Kidney epithelial cell (primary cell): ENCODE data around the gene RAI1. TPM values are rescaled to one million over a fixed set of nuclear protein-coding genes. Genes with fewer than 3 reads are reported as not detected.

Experiments
- DNase-seq: peaks from one replicate; pipeline ENCODE4 v3.0.0-alpha.2; 2010; ENCODE audit warnings: low read depth
- H3K27me3 ChIP-seq: 2 replicates; pipeline ENCODE4 v1.6.0; 2011; ENCODE audit warnings: low read length; ENCODE audit not compliant: control insufficient read depth, insufficient read depth
- H3K36me3 ChIP-seq: 2 replicates; pipeline ENCODE4 v1.5.1; 2011; ENCODE audit warnings: low read length; ENCODE audit not compliant: control insufficient read depth, insufficient read depth
- H3K4me3 ChIP-seq: 2 replicates; pipeline ENCODE4 v1.5.1; 2011; ENCODE audit warnings: low read depth, mild to moderate bottlenecking, control low read depth, low read length
- total RNA-seq: library from RNA; depleted of rRNA; stranded (reverse); fragments of >200 nt; gene quantifications from 2 replicates; pipeline ENCODE4 v1.2.3, GENCODE V29; 2015
- TF ChIP-seq, protein P1 (sequence below): IDR thresholded peaks from 2 replicates; pipeline ENCODE4 v1.5.1; 2011; ENCODE audit warnings: mild to moderate bottlenecking, moderate library complexity, low read length, control low read depth, inconsistent platforms; ENCODE audit not compliant: insufficient read depth, poor library complexity, severe bottlenecking

Gene RAI1
- total RNA-seq, 1 donor from 2014 or later = 31.3 TPM

DNA sequence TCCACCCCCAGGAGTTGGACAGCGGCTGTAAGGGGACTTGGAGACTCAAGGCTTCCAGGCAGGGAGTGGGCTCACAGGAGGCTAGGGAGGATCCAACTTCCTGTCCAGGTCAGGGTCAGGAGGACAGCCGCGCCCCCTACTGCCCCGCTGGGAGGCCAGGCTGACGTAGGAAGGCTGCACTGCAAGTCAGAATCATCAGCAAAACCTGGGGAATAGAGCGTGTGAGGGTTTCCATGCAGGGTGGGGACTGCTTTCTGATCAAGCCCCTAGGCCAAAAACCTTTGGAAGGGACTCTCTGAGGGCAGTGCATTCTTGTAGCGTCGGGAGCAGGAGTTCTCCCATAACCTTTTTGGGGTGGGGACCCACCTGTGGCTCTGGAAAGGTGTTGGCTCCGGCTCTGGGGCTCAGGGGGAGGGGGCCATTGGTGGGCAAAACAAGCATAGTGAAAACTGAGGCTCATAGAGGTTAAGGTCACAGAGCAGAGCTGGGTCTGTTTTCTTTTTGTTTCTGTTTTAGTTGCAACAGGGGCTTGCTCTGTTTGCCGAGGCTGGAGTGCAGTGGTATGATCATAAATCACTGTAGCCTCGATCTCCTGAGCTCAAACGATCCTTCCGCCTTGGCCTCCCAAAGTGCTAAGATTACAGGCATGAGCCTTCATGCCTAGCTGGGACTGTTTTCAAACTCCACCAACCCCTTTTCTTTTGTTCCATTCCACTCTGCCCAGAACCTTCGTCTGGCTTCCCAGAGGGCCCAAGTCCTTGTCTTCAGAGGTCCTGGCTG is 22.1 kb downstream of the RAI1 start:
- DNase-seq = no peak
- Histone ChIP-seq H3K36me3 (peaks cover 1% of the 10 kb centered on the region), H3K4me3 (no peak overlapping the region), H3K27me3 (no peaks in the 10 kb centered on the region)
- TF ChIP-seq, protein P1, sequence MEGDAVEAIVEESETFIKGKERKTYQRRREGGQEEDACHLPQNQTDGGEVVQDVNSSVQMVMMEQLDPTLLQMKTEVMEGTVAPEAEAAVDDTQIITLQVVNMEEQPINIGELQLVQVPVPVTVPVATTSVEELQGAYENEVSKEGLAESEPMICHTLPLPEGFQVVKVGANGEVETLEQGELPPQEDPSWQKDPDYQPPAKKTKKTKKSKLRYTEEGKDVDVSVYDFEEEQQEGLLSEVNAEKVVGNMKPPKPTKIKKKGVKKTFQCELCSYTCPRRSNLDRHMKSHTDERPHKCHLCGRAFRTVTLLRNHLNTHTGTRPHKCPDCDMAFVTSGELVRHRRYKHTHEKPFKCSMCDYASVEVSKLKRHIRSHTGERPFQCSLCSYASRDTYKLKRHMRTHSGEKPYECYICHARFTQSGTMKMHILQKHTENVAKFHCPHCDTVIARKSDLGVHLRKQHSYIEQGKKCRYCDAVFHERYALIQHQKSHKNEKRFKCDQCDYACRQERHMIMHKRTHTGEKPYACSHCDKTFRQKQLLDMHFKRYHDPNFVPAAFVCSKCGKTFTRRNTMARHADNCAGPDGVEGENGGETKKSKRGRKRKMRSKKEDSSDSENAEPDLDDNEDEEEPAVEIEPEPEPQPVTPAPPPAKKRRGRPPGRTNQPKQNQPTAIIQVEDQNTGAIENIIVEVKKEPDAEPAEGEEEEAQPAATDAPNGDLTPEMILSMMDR = no peak

DNA sequence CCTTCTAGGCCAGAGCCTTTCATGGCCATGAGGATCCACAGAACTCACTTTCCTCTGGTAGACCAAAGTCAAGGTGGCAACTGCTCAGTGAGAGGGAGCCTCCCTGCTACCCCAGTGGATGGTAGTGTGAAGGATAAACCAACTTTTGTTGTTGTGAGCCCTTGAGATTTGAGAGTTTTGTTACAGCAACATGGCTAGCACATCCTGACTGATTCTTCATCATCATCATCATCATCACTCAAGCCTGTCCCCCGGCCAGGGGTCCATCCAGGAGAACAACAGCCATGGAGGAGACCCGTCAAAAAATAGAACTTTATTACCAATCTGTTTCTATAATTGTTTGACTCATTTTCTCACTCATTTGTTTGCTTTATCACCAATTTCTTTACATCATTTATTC is 23.7 kb downstream of the RAI1 start:
- DNase-seq = no peak
- TF ChIP-seq, protein P1 = no peak
- Histone ChIP-seq H3K36me3 (peaks cover 1% of the 10 kb centered on the region), H3K27me3 (no peaks in the 10 kb centered on the region), H3K4me3 (no peak overlapping the region)

DNA sequence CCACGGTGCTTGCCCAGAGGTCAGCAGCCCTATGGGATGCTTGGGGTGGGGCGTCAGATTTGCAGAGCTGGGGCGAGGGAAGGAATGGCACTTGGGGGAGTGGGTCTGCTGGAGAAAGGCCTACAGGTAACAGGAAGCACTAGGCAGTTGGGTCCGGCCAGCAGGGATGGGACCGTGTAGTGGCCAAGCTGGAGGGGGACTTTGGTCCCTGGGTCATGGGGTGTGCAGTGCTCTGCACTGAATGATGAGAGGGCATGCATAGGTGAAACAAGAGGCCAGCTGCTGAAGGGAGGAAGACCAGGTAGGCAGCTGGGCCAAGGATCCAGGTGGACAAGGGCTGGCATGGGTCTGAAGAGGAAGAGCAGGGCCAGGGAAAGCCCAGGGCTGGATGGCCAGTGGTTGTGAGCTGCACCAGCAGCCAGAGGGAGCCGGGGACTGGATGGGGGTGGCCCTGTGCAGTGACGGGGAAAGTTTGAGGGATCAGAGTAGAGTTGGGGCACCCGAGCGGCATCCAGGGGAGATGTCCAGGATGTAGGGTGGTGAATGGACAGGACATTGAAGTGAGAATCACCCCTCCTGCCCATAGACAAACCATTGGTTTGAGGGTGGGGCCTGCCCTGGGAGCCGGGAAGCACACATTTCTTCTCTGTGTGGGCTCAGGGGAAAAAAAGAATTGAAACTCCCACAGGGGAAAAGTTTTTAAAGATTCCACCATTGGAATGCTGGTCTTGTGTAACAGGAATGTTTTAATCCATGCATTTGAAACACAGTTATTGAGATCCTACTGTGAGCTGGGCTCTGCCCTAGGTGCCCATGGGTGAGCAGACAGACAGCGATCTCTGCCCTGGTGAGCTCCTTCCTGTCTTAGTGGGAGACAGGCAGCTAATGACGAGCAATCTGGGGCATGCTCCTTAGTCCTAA is 25.1 kb downstream of the RAI1 start:
- Histone ChIP-seq H3K27me3 (no peaks in the 10 kb centered on the region), H3K4me3 (no peak overlapping the region), H3K36me3 (peaks cover 1% of the 10 kb centered on the region)
- TF ChIP-seq, protein P1 = peak; percentile 4
- DNase-seq = no peak

- no peak overlapping the region for H3K4me3 ChIP-seq
- H3K36me3 ChIP-seq = peaks cover 1% of the 10 kb centered on the region
- TF ChIP-seq, protein P1 = no peak
- no peaks in the 10 kb centered on the region for H3K27me3 ChIP-seq
- no peak for DNase-seq
These were observed 27.0 kb downstream of the RAI1 start for GRCh38 chr17:17708295-17708694.

- Histone ChIP-seq H3K4me3 (no peak overlapping the region), H3K36me3 (peaks cover 1% of the 10 kb centered on the region), H3K27me3 (no peaks in the 10 kb centered on the region)
- TF ChIP-seq, protein P1 = no peak
- no peak for DNase-seq
These were observed 27.6 kb downstream of the RAI1 start for GRCh38 chr17:17708816-17709215.
